Ovary (tissue), 9 donors: ENCODE data around the gene ZNF638. TPM values are rescaled to one million over a fixed set of nuclear protein-coding genes. Genes with fewer than 3 reads are reported as not detected.

Experiments
- DNase-seq, 5 donors: peaks; one replicate each; pipeline ENCODE4 v3.0.0-alpha.2; 2019 to 2020
- H3K27ac ChIP-seq, 2 donors: fragments of 200-600 bp; one replicate each; pipeline versions ENCODE4 v1.5.1 to v1.8.0; 2019 to 2022
- H3K27me3 ChIP-seq: fragments of 200-600 bp; one replicate; pipeline ENCODE4 v1.8.0; 2022
- H3K36me3 ChIP-seq: fragments of 200-600 bp; sonication (generic); one replicate; pipeline ENCODE4 v1.5.1; 2019
- H3K4me1 ChIP-seq: one replicate; pipeline ENCODE4 v1.8.1; 2013; ENCODE audit warnings: mild to moderate bottlenecking, moderate library complexity; ENCODE audit not compliant: insufficient read depth
- H3K4me3 ChIP-seq: fragments of 200-600 bp; sonication (generic); one replicate; pipeline ENCODE4 v1.5.1; 2017
- H3K9me3 ChIP-seq, 2 donors: fragments of 200-600 bp in 1 of 2; sonication (generic) in 1 of 2; one replicate each; pipeline versions ENCODE4 v1.5.1 to v1.8.1; 2013 to 2019; ENCODE audit warnings: mild to moderate bottlenecking in 1 of 2, moderate library complexity in 1 of 2
- CTCF ChIP-seq, 3 donors: fragments of 450-650 bp in 2 of 3; fragments of 200-600 bp in 1 of 3; IDR thresholded peaks; one replicate each; pipeline versions ENCODE4 v1.5.1 to v1.8.0; 2016 to 2022; ENCODE audit warnings: antibody characterized with exemption in 3 of 3, mild to moderate bottlenecking in 1 of 3
- EP300 ChIP-seq: sonication (generic); formaldehyde crosslinking; IDR thresholded peaks from one replicate; pipeline ENCODE4 v1.6.1; 2017; ENCODE audit warnings: antibody characterized with exemption
- POLR2A ChIP-seq: fragments of 450-650 bp; IDR thresholded peaks from one replicate; pipeline ENCODE4 v1.6.1; 2017; ENCODE audit warnings: antibody characterized with exemption, mild to moderate bottlenecking, moderate library complexity
- WGBS, 3 donors: extraction: QIAGEN DNeasy Blood & Tissue Kit in 1 of 3; methylation state at CpG; one replicate each; pipeline versions ENCODE4 v1.1.5 to v1.1.7; 2013 to 2017; 5-methylcytosine and 5-hydroxymethylcytosine counted together
- intact Hi-C, 4 donors: fragments of 100-400 bp; cut with DNase I; formaldehyde crosslinking; loops; one replicate each; pipeline versions ENCODE4 v1.11.0 to v1.15.1; 2022 to 2023
- polyA plus RNA-seq, 2 donors: library from polyadenylated mRNA; stranded (reverse); fragments of 200-250 nt in 1 of 2; fragments of 350-450 nt in 1 of 2; fragmentation: Illumina TruSeq in 1 of 2; extraction: RNeasy Lipid Tissue Mini Kit (QIAGEN cat#74804) in 1 of 2; gene quantifications; one replicate each; pipeline ENCODE4 v1.2.3, GENCODE V29; 2013 to 2014
- total RNA-seq, 7 donors: library from RNA; depleted of rRNA in 2 of 7; stranded (reverse); fragments of >200 nt in 2 of 7; fragmentation: NEBNext Ultra II Directional in 3 of 7; extraction: Animal tissue kit (Norgen Biotek cat#: 25700) in 3 of 7; gene quantifications; one replicate each; pipeline versions ENCODE4 v1.1.0 to v1.2.4, GENCODE V29; 2016 to 2023
- donor health status: DM: no; HTN: no; CAD: no; lungs with moderate emphysema.
- donor health status: DM: no; HTN: no; CAD: no.
- donor health status: Bipolar disorder and iron deficiency.
- donor health status: DM: yes; HTN: yes; CAD: no.
- donor health status: DM: no; HTN: no; CAD: no.
- donor health status: DM: yes; HTN: yes; CAD: no.

Gene ZNF638
- total and polyA plus RNA-seq, 9 donors: 76.9 to 160 (median 126) TPM

GRCh38 chr2:71337776-71338175 lies 6.2 kb downstream of the ZNF638 start:
- Histone ChIP-seq H3K27me3 (no peaks in the 10 kb centered on the region), H3K4me3 (no peak overlapping the region), H3K9me3 (no peaks in the 10 kb centered on the region), H3K4me1 (peaks cover 12% of the 10 kb centered on the region), H3K27ac (no peak overlapping the region), H3K36me3 (no peaks in the 10 kb centered on the region)
- no peak for DNase-seq
- TF ChIP-seq CTCF (IDR thresholded peaks at IDR 0.05): no peak
- TF ChIP-seq EP300: no peak
- TF ChIP-seq POLR2A: no peak
- WGBS, 3 donors: 26 to 31% (median 30%) methylated on average over 2 of the region's 2 CpGs
- intact Hi-C loops: loop anchor here in 1 of 4 donors (10.0 kb wide), 1 partner anchor 113 kb away; the partner anchor contains the start of gene PAIP2B

- Histone ChIP-seq H3K27me3 (no peaks in the 10 kb centered on the region), H3K9me3 (no peaks in the 10 kb centered on the region), H3K36me3 (no peaks in the 10 kb centered on the region), H3K27ac (no peak overlapping the region), H3K4me3 (no peak overlapping the region), H3K4me1 (peaks cover 9% of the 10 kb centered on the region)
- TF ChIP-seq CTCF (IDR thresholded peaks at IDR 0.05) (no peak), EP300 (no peak), POLR2A (no peak)
- WGBS, 3 donors: 89 to 94% (median 90%) methylated on average over 2 of the region's 2 CpGs
- no peak for DNase-seq
- intact Hi-C loops: loop anchor here in 1 of 4 donors (10.0 kb wide), 1 partner anchor 115 kb away; the partner anchor contains the start of gene PAIP2B
Measured at GRCh38 chr2:71339685-71340084, 8.1 kb downstream of the ZNF638 start.

GRCh38 chr2:71340176-71340575 lies 8.6 kb downstream of the ZNF638 start:
- Histone ChIP-seq H3K27ac (no peak overlapping the region), H3K4me3 (no peak overlapping the region), H3K4me1 (peaks cover 7% of the 10 kb centered on the region), H3K36me3 (no peaks in the 10 kb centered on the region), H3K9me3 (no peaks in the 10 kb centered on the region), H3K27me3 (no peaks in the 10 kb centered on the region)
- DNase-seq: no peak
- no peak for TF ChIP-seq EP300
- no peak for TF ChIP-seq CTCF (IDR thresholded peaks at IDR 0.05)
- no peak for TF ChIP-seq POLR2A
- intact Hi-C loops: no loop called here
- 49 to 53% (median 51%) methylated on average over 3 of the region's 3 CpGs for WGBS, 3 donors

GRCh38 chr2:71341645-71342044 lies 10.1 kb downstream of the ZNF638 start:
- no peaks in the 10 kb centered on the region for H3K9me3 ChIP-seq
- no peak overlapping the region for H3K4me3 ChIP-seq
- 45 to 51% (median 49%) methylated on average over 4 of the region's 4 CpGs for WGBS, 3 donors
- no peaks in the 10 kb centered on the region for H3K27me3 ChIP-seq
- H3K27ac ChIP-seq: no peak overlapping the region
- TF ChIP-seq EP300 (no peak), POLR2A (no peak), CTCF (IDR thresholded peaks at IDR 0.05) (no peak)
- peaks cover 5% of the 10 kb centered on the region for H3K4me1 ChIP-seq
- no peaks in the 10 kb centered on the region for H3K36me3 ChIP-seq
- no peak for DNase-seq
- intact Hi-C loops: no loop called here
